Vagina (tissue), 2 donors: ENCODE data around the gene TPGS2. TPM values are rescaled to one million over a fixed set of nuclear protein-coding genes. Genes with fewer than 3 reads are reported as not detected.

Experiments
- DNase-seq, 2 donors: peaks; one replicate each; pipeline ENCODE4 v3.0.0-alpha.2; 2017; ENCODE audit errors: extremely low spot score in 2 of 2
- H3K27ac ChIP-seq: fragments of 200-600 bp; sonication (generic); one replicate; pipeline ENCODE4 v1.5.1; 2019
- H3K27me3 ChIP-seq: fragments of 200-600 bp; sonication (generic); one replicate; pipeline ENCODE4 v1.5.1; 2019
- H3K36me3 ChIP-seq, 2 donors: fragments of 200-600 bp; sonication (generic); one replicate each; pipeline ENCODE4 v1.5.1; 2017 to 2019
- H3K4me1 ChIP-seq: fragments of 200-600 bp; sonication (generic); one replicate; pipeline ENCODE4 v1.5.1; 2019
- H3K4me3 ChIP-seq, 2 donors: fragments of 200-600 bp; sonication (generic); 1 replicate in 1 of 2; 2 replicates in 1 of 2; pipeline ENCODE4 v1.5.1; 2016 to 2019
- H3K9me3 ChIP-seq: fragments of 200-600 bp; sonication (generic); one replicate; pipeline ENCODE4 v1.5.1; 2019
- POLR2A ChIP-seq, 2 donors: fragments of 450-650 bp; IDR thresholded peaks; one replicate each; pipeline ENCODE4 v1.6.1; 2017; ENCODE audit warnings: antibody characterized with exemption in 2 of 2, mild to moderate bottlenecking in 2 of 2, moderate library complexity in 2 of 2
- POLR2AphosphoS5 ChIP-seq, 2 donors: sonication (generic); formaldehyde crosslinking; IDR thresholded peaks; one replicate each; pipeline ENCODE4 v1.9.0; 2017; ENCODE audit warnings: antibody characterized with exemption in 2 of 2, mild to moderate bottlenecking in 2 of 2, low read depth in 1 of 2; ENCODE audit not compliant: insufficient read depth in 1 of 2
- intact Hi-C: fragments of 100-400 bp; cut with DNase I; formaldehyde crosslinking; loops from one replicate; pipeline ENCODE4 v1.15.1; 2023
- total RNA-seq: library from RNA; depleted of rRNA; stranded (reverse); fragments of >200 nt; gene quantifications from one replicate; pipeline ENCODE4 v1.2.3, GENCODE V29; 2016
- TF ChIP-seq, protein P1 (sequence below), 3 experiments: fragments of 450-650 bp in 2 of 3; fragments of 200-600 bp in 1 of 3; sonication (generic) in 1 of 3; IDR thresholded peaks; one replicate each; pipeline ENCODE4 v1.5.1; 2017 to 2019; ENCODE audit warnings: antibody characterized with exemption in 3 of 3, mild to moderate bottlenecking in 2 of 3, moderate library complexity in 2 of 3

The TPGS2 gene
- total RNA-seq, 1 donor from 2014 or later = 171 TPM

DNA sequence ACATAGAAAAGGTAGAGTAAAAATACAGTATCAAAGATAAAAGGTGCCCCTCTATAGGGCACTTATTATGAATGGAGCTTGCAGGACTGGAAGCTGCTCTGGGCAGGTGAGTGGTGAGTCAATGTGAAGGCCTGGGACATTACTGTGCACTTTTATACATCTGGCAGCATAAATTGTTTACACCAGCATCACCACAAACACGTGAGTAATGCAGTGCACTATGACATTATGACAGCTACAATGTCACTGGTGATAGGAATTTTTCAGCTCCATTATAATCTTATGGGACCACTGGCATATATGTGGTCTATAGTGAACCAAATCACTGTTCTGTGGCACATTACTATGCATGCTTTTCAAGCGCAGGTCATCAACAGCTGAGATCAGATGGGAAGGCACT is 48.1 kb downstream of the TPGS2 start:
- H3K27me3 ChIP-seq = no peaks in the 10 kb centered on the region
- TF ChIP-seq POLR2AphosphoS5 (IDR thresholded peaks at IDR 0.05; ENCODE audit: insufficient read depth in 1 of 2, low read depth in 1 of 2) (no peak), POLR2A (IDR thresholded peaks at IDR 0.05) (no peak)
- TF ChIP-seq, protein P1, sequence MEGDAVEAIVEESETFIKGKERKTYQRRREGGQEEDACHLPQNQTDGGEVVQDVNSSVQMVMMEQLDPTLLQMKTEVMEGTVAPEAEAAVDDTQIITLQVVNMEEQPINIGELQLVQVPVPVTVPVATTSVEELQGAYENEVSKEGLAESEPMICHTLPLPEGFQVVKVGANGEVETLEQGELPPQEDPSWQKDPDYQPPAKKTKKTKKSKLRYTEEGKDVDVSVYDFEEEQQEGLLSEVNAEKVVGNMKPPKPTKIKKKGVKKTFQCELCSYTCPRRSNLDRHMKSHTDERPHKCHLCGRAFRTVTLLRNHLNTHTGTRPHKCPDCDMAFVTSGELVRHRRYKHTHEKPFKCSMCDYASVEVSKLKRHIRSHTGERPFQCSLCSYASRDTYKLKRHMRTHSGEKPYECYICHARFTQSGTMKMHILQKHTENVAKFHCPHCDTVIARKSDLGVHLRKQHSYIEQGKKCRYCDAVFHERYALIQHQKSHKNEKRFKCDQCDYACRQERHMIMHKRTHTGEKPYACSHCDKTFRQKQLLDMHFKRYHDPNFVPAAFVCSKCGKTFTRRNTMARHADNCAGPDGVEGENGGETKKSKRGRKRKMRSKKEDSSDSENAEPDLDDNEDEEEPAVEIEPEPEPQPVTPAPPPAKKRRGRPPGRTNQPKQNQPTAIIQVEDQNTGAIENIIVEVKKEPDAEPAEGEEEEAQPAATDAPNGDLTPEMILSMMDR (IDR thresholded peaks at IDR 0.05) = no peak
- intact Hi-C loops = no loop called here
- no peaks in the 10 kb centered on the region for H3K9me3 ChIP-seq
- H3K4me3 ChIP-seq = no peak overlapping the region
- no peaks in the 10 kb centered on the region for H3K36me3 ChIP-seq
- no peak overlapping the region for H3K27ac ChIP-seq
- no peaks in the 10 kb centered on the region for H3K4me1 ChIP-seq
- DNase-seq = no peak

DNA sequence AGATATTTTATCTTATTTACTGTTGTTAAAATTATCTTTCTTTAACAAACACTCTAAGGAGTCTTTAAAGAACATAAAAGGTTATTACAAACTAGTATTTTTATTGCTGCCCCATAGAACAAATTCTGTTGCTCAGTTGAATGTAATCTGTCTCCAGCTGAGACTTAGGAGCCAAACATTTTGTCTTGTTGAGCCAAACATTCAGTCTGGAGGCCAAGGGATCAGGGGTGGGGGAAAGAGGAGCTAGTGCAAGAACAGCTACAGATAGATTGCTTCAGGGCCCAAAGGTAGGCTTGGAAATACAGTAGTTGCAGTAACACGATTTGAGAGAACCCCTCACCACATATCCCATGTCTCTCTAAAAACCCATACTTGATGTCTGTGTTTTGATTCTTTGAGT is 51.2 kb downstream of the TPGS2 start:
- H3K4me1 ChIP-seq = no peaks in the 10 kb centered on the region
- TF ChIP-seq, protein P1 (IDR thresholded peaks at IDR 0.05) = no peak
- TF ChIP-seq POLR2A (IDR thresholded peaks at IDR 0.05) = no peak
- TF ChIP-seq POLR2AphosphoS5 (IDR thresholded peaks at IDR 0.05; ENCODE audit: insufficient read depth in 1 of 2, low read depth in 1 of 2) = no peak

DNA sequence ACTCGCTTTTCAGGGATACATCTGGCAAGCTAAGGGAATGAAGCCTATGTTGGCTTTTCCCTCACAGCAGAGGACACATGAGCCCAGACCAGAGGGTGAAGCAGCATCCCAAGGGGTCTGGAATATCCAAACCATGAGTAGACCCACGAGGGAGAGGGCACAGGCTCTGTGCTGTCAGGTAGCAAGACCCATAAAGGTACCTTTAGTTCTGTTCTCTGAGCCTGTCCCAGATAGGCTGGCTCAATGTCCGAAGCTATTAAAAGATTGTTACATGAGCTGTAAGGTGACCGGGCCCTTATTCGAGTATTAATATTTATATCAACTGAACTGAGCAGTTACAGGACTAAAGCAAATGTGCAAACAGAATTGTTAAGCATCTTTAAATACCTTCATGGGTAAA is 52.2 kb downstream of the TPGS2 start:
- Histone ChIP-seq H3K4me1 (no peaks in the 10 kb centered on the region), H3K4me3 (no peak overlapping the region), H3K27ac (no peak overlapping the region), H3K27me3 (no peaks in the 10 kb centered on the region), H3K9me3 (no peaks in the 10 kb centered on the region), H3K36me3 (no peaks in the 10 kb centered on the region)
- DNase-seq = no peak
- TF ChIP-seq POLR2A (IDR thresholded peaks at IDR 0.05) (no peak), POLR2AphosphoS5 (IDR thresholded peaks at IDR 0.05; ENCODE audit: insufficient read depth in 1 of 2, low read depth in 1 of 2) (no peak)
- TF ChIP-seq, protein P1 (IDR thresholded peaks at IDR 0.05) = no peak
- intact Hi-C loops = no loop called here

More for the DNA sequence above, 51.2 kb downstream of the TPGS2 start:
- Histone ChIP-seq H3K36me3 (no peaks in the 10 kb centered on the region), H3K4me3 (no peak overlapping the region), H3K9me3 (no peaks in the 10 kb centered on the region), H3K27ac (no peak overlapping the region), H3K27me3 (no peaks in the 10 kb centered on the region)
- DNase-seq = no peak
- intact Hi-C loops = no loop called here

DNA sequence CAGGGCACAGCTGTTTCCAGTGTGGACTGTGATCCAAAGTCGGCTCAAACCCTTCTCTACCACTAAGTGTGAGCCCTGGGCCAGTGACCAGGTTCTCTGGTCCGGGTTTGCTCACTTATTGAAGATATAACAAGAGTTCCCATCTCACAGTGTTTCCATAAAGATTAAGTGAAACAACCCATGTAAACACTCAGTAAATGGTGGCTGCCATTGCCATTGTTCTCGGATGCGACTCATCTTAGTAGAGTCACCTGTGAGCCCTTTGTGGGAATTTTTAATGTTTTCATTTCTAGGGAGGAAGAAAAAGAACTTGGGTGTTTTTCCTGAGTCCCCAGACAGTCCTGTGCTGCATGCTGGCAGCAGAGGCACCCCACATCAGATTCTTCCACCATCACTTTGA is 53.4 kb downstream of the TPGS2 start:
- TF ChIP-seq, protein P1 (IDR thresholded peaks at IDR 0.05) = no peak
- TF ChIP-seq POLR2AphosphoS5 (IDR thresholded peaks at IDR 0.05; ENCODE audit: insufficient read depth in 1 of 2, low read depth in 1 of 2) (no peak), POLR2A (IDR thresholded peaks at IDR 0.05) (no peak)
- intact Hi-C loops = no loop called here
- H3K4me1 ChIP-seq = no peaks in the 10 kb centered on the region
- no peak overlapping the region for H3K4me3 ChIP-seq
- no peaks in the 10 kb centered on the region for H3K36me3 ChIP-seq
- no peaks in the 10 kb centered on the region for H3K27me3 ChIP-seq
- no peak for DNase-seq
- H3K9me3 ChIP-seq = no peaks in the 10 kb centered on the region
- H3K27ac ChIP-seq = no peak overlapping the region

- Histone ChIP-seq H3K36me3 (no peaks in the 10 kb centered on the region), H3K4me1 (no peaks in the 10 kb centered on the region), H3K4me3 (no peak overlapping the region), H3K27me3 (no peaks in the 10 kb centered on the region), H3K27ac (no peak overlapping the region), H3K9me3 (no peaks in the 10 kb centered on the region)
- intact Hi-C loops = no loop called here
- DNase-seq = no peak
- TF ChIP-seq POLR2AphosphoS5 (IDR thresholded peaks at IDR 0.05; ENCODE audit: insufficient read depth in 1 of 2, low read depth in 1 of 2) (no peak), POLR2A (IDR thresholded peaks at IDR 0.05) (no peak)
- TF ChIP-seq, protein P1 (IDR thresholded peaks at IDR 0.05) = no peak
Measured at GRCh38 chr18:36772241-36772723, 56.5 kb downstream of the TPGS2 start.
